Measurements from ENCODE around the gene KITLG. TPM values are rescaled to one million over a fixed set of nuclear protein-coding genes. Genes with fewer than 3 reads are reported as not detected.
"Not testable (repeated sequence)": the region's sequence is repeated elsewhere in the genome, so short reads cannot be mapped to it uniquely, and the experiment has no call there.

The KITLG gene
- total RNA-seq, 1 experiment from 2014 or later: 32.5 TPM

GRCh38 chr12:88552610-88553079 lies 27.6 kb downstream of the KITLG start:
- DNase-seq (ENCODE audit: low read depth): no peak
- in situ Hi-C loops (cut with HindIII; ENCODE audit: low pct_unique_long_range_greater_than_20kb, low sequenced_read_pairs): no loop called here

DNA sequence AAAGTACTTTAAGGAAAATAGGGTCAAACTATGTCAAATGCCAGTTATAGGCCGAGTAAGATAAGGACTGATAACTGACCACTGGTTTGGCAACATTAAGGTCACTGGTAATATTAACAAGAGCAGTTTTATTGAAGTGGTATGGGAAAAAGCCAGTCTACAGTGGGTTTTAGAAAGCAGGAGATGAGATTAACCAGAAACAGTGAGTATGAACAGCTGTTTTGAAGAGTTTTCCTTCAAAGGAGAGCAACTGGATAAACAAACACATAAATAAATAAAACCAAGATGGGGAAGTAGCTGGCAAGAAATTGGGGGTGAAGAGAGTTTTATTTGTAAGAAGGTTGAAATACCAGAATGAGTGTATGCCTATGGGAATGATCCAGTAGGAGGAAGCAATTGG lies 30.3 kb downstream of the KITLG start:
- DNase-seq (ENCODE audit: low read depth): no peak
- in situ Hi-C loops (cut with HindIII; ENCODE audit: low pct_unique_long_range_greater_than_20kb, low sequenced_read_pairs): no loop called here

- DNase-seq (ENCODE audit: low read depth); in situ Hi-C loops (cut with HindIII; ENCODE audit: low pct_unique_long_range_greater_than_20kb, low sequenced_read_pairs): not testable (repeated sequence)
These were observed 32.3 kb downstream of the KITLG start for GRCh38 chr12:88547949-88548348.

- in situ Hi-C loops (cut with HindIII; ENCODE audit: low pct_unique_long_range_greater_than_20kb, low sequenced_read_pairs): no loop called here
- no peak for DNase-seq (ENCODE audit: low read depth)
These were observed 33.4 kb downstream of the KITLG start for GRCh38 chr12:88546853-88547252.

DNA sequence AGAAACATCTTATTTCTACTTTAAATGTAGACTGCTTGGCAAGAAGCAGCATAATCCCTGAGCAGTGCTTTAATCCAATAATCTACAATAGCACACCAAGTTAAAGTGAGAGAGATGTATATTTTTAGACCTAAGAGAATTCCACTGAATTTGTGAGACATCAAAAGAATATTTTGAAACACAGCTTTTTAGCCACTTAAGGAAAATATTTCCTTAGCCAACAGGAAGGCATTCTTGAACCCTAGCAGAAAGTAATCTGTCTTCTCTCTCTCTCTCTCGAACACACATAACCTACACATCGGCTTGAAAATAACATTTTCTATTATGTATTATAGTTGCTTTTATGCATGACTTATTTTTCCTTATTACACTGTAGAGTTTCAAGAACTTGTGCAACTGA lies 34.0 kb downstream of the KITLG start:
- no peak for DNase-seq (ENCODE audit: low read depth)
- in situ Hi-C loops (cut with HindIII; ENCODE audit: low pct_unique_long_range_greater_than_20kb, low sequenced_read_pairs): no loop called here

- no peak for DNase-seq (ENCODE audit: low read depth)
- in situ Hi-C loops (cut with HindIII; ENCODE audit: low pct_unique_long_range_greater_than_20kb, low sequenced_read_pairs): no loop called here
These were observed 35.0 kb downstream of the KITLG start for GRCh38 chr12:88544991-88545980.

GRCh38 chr12:88539893-88540292 lies 40.4 kb downstream of the KITLG start:
- in situ Hi-C loops (cut with HindIII; ENCODE audit: low pct_unique_long_range_greater_than_20kb, low sequenced_read_pairs): no loop called here
- DNase-seq (ENCODE audit: low read depth): no peak

DNA sequence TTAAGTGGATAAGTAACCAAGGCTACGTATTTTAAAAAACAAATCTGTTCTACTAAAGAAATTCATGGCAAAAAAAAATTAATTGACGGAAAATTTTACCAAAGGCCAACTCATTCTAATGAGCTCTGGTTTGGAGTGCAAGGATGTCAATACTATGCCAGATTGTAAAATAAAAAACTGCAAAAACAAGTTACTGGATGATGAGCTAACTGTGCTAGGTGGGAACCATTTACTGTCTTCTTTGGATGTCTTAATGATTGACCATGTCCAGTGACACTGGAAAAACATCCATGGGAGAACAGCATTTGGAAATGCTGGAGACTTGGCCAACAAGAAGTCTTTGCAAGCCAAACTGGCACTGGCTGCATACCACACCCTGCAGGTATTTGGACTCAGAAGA lies 41.6 kb downstream of the KITLG start:
- in situ Hi-C loops (cut with HindIII; ENCODE audit: low pct_unique_long_range_greater_than_20kb, low sequenced_read_pairs): no loop called here

DNA sequence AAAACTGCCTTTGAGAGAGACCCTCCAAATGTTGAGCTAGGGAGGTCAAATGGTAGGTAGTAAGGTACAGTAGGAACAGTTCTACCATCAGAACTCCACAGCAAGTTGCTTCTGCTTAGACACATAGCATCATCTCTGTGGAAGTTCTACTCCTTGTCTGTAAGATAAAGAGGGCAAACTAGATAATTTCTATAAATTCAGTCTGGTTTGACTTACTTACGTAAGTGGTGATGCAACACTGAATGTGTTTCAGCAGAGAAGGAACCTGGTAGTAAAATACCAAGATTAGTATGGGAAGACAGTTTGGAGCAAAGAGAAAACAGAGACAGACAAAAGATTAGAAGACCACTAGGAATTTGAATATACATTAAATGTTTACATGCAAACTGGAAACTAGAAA lies 42.0 kb downstream of the KITLG start:
- in situ Hi-C loops (cut with HindIII; ENCODE audit: low pct_unique_long_range_greater_than_20kb, low sequenced_read_pairs): no loop called here
- no peak for DNase-seq (ENCODE audit: low read depth)

More for the DNA sequence above, 41.6 kb downstream of the KITLG start:
- no peak for DNase-seq (ENCODE audit: low read depth)

GRCh38 chr12:88530868-88531267 lies 49.4 kb downstream of the KITLG start:
- in situ Hi-C loops (cut with HindIII; ENCODE audit: low pct_unique_long_range_greater_than_20kb, low sequenced_read_pairs): no loop called here
- no peak for DNase-seq (ENCODE audit: low read depth)

- in situ Hi-C loops (cut with HindIII; ENCODE audit: low pct_unique_long_range_greater_than_20kb, low sequenced_read_pairs): no loop called here
- no peak for DNase-seq (ENCODE audit: low read depth)
These were observed 50.5 kb downstream of the KITLG start for GRCh38 chr12:88529531-88530488.

DNA sequence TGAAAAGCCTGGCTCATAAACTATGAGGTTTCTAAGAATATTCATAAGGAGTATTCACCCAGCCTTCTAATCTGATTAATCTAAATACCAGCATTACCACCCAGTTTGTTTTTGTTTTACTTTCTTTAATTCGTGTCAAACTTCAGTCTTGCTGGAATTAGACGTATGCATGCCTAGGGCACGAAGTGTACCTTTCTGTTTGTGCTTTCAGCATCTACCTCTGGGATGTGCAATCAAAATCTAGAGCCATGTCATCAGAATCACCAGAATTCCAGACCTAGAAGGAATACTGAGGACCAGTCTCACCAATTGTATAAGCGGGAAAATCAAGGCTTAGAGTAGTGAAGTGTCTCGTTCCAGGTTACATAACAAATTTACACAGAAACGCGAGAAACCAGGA lies 57.3 kb downstream of the KITLG start:
- in situ Hi-C loops (cut with HindIII; ENCODE audit: low pct_unique_long_range_greater_than_20kb, low sequenced_read_pairs): no loop called here
- no peak for DNase-seq (ENCODE audit: low read depth)

GRCh38 chr12:88520436-88520820 lies 59.8 kb downstream of the KITLG start:
- no peak for DNase-seq (ENCODE audit: low read depth)
- in situ Hi-C loops (cut with HindIII; ENCODE audit: low pct_unique_long_range_greater_than_20kb, low sequenced_read_pairs): no loop called here

DNA sequence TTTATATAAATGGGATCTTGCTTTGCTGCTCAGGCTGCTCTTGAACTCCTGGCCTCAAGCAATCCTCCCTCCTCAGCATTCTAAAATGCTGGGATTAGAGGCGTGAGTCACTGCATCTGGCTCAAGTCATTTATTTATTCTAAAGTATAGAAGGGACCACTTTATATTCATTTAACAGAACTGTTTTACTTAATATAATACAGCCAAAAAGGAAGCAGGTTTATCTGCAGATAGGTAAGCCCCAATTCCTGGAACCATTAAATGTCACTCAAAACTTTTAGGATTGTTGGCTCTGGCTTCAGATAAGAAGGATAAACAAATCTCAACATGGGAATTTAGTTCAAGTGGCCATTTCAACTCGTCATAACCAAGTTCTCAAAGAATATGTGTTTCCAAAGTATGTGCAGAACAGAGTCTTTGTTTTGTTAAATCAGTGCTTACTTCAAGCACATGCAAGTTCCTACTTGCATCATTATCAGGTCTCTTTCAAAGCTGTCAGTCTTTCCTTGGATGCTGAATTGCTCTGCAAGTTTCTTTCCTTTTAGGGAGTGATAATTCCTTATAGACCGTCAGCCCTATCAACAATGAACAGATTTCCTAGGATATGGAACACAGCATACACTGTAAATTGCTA lies 60.4 kb downstream of the KITLG start:
- no peak for DNase-seq (ENCODE audit: low read depth)
- in situ Hi-C loops (cut with HindIII; ENCODE audit: low pct_unique_long_range_greater_than_20kb, low sequenced_read_pairs): no loop called here

- no peak for DNase-seq (ENCODE audit: low read depth)
- in situ Hi-C loops (cut with HindIII; ENCODE audit: low pct_unique_long_range_greater_than_20kb, low sequenced_read_pairs): no loop called here
These were observed 61.3 kb downstream of the KITLG start for GRCh38 chr12:88518863-88519403.

- no peak for DNase-seq (ENCODE audit: low read depth)
These were observed 63.5 kb downstream of the KITLG start for GRCh38 chr12:88516811-88517210.

DNA sequence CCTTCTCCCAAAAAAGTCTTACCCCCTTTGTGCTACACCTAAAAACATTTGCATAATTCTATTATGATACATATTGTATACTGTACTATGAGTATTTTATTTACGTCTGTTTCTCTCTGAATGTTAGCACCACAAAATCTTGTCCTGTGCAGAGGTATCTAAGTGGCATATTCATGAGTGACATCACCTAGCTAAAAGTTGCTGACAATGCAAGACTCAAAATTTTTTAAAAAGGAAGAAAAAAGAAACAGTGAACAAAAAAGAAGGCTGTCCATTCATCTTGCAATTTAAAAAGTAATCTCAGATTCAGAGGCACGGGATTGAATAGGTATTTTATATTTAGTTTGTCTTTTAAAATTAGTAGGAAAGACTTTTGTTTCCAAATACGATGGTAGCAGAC lies 69.4 kb downstream of the KITLG start:
- in situ Hi-C loops (cut with HindIII; ENCODE audit: low pct_unique_long_range_greater_than_20kb, low sequenced_read_pairs): no loop called here
- DNase-seq (ENCODE audit: low read depth): no peak

More at GRCh38 chr12:88516811-88517210, 63.5 kb downstream of the KITLG start:
- in situ Hi-C loops (cut with HindIII; ENCODE audit: low pct_unique_long_range_greater_than_20kb, low sequenced_read_pairs): no loop called here

GRCh38 chr12:88509851-88510250 lies 70.4 kb downstream of the KITLG start:
- in situ Hi-C loops (cut with HindIII; ENCODE audit: low pct_unique_long_range_greater_than_20kb, low sequenced_read_pairs): no loop called here
- no peak for DNase-seq (ENCODE audit: low read depth)

All from Caki2 (cell line).